ENCODE results near the gene CST7.
"Not testable (repeated sequence)": the region's sequence is repeated elsewhere in the genome, so short reads cannot be mapped to it uniquely, and the experiment has no call there.

GRCh38 chr20:24931893-24932292 is 17.2 kb upstream of the CST7 start:
- not testable (repeated sequence) for TF ChIP-seq CTCF, POLR2A (IDR thresholded peaks at IDR 0.05)

Data from esophagus squamous epithelium (tissue), 4 donors.